H9 (cell line): ENCODE measurements around the gene IGLON5. TPM values are rescaled to one million over a fixed set of nuclear protein-coding genes. Genes with fewer than 3 reads are reported as not detected.

ENCODE experiments used
- DNase-seq: peaks from one replicate; pipeline ENCODE4 v3.0.0-alpha.2; 2017
- H2AFZ ChIP-seq: one replicate; pipeline ENCODE4 v1.6.1; 2013; ENCODE audit warnings: mild to moderate bottlenecking, low read length, control low read depth, moderate library complexity
- H2AK5ac ChIP-seq: 2 replicates; pipeline ENCODE4 v1.6.1; 2013; ENCODE audit warnings: low read length, control low read depth, mixed read lengths; ENCODE audit not compliant: insufficient read length
- H2BK120ac ChIP-seq: one replicate; pipeline ENCODE4 v1.6.1; 2013; ENCODE audit warnings: low read depth, mild to moderate bottlenecking, low read length, control low read depth, inconsistent platforms; ENCODE audit not compliant: poor library complexity, severe bottlenecking
- H2BK12ac ChIP-seq: 2 replicates; pipeline ENCODE4 v1.6.1; 2013; ENCODE audit warnings: low read length, control low read depth, mixed read lengths, low read depth; ENCODE audit not compliant: insufficient read length
- H2BK15ac ChIP-seq: 2 replicates; pipeline ENCODE4 v1.6.1; 2013; ENCODE audit warnings: low read depth, low read length, control low read depth
- H2BK20ac ChIP-seq: one replicate; pipeline ENCODE4 v1.6.1; 2013; ENCODE audit warnings: low read depth, mild to moderate bottlenecking, low read length, control low read depth, inconsistent platforms; ENCODE audit not compliant: poor library complexity, severe bottlenecking
- H2BK5ac ChIP-seq: 2 replicates; pipeline ENCODE4 v1.6.1; 2013; ENCODE audit warnings: low read length, control low read depth, mixed read lengths; ENCODE audit not compliant: insufficient read length
- H3K14ac ChIP-seq: 2 replicates; pipeline ENCODE4 v1.6.1; 2013; ENCODE audit warnings: low read length, control low read depth; ENCODE audit not compliant: insufficient read depth
- H3K18ac ChIP-seq: 2 replicates; pipeline ENCODE4 v1.6.1; 2013; ENCODE audit warnings: low read depth, mild to moderate bottlenecking, mixed read lengths, low read length, control low read depth; ENCODE audit not compliant: insufficient read length
- H3K23ac ChIP-seq: 2 replicates; pipeline ENCODE4 v1.6.1; 2013; ENCODE audit warnings: low read length, control low read depth, mixed read lengths, low read depth; ENCODE audit not compliant: insufficient read length
- H3K23me2 ChIP-seq: 2 replicates; pipeline ENCODE4 v1.6.1; 2013; ENCODE audit warnings: low read depth, mild to moderate bottlenecking, mixed read lengths, low read length, control low read depth; ENCODE audit not compliant: insufficient read length, poor library complexity, severe bottlenecking
- H3K27ac ChIP-seq: 2 replicates; pipeline ENCODE4 v1.5.1; 2013; ENCODE audit warnings: low read length, control low read depth, mixed read lengths, low read depth; ENCODE audit not compliant: insufficient read length
- H3K27me3 ChIP-seq: 2 replicates; pipeline ENCODE4 v1.6.1; 2013; ENCODE audit warnings: low read length, control low read depth, inconsistent platforms; ENCODE audit not compliant: insufficient read depth
- H3K4ac ChIP-seq: 2 replicates; pipeline ENCODE4 v1.6.1; 2013; ENCODE audit warnings: low read depth, mild to moderate bottlenecking, control low read depth, inconsistent platforms, low read length, moderate library complexity
- H3K4me1 ChIP-seq: 2 replicates; pipeline ENCODE4 v1.6.1; 2013; ENCODE audit warnings: low read length, control low read depth, inconsistent platforms; ENCODE audit not compliant: insufficient read depth
- H3K4me2 ChIP-seq: 2 replicates; pipeline ENCODE4 v1.6.1; 2013; ENCODE audit warnings: low read length, control low read depth, mixed read lengths; ENCODE audit not compliant: insufficient read length, insufficient read depth
- H3K56ac ChIP-seq: 2 replicates; pipeline ENCODE4 v1.6.1; 2013; ENCODE audit warnings: low read depth, mild to moderate bottlenecking, mixed read lengths, low read length, control low read depth; ENCODE audit not compliant: insufficient read length
- H3K79me1 ChIP-seq: 2 replicates; pipeline ENCODE4 v1.6.1; 2013; ENCODE audit warnings: low read depth, mild to moderate bottlenecking, moderate library complexity, low read length, control low read depth, inconsistent platforms; ENCODE audit not compliant: insufficient read depth, poor library complexity, severe bottlenecking
- H3K79me2 ChIP-seq: 2 replicates; pipeline ENCODE4 v1.6.1; 2013; ENCODE audit warnings: low read length, control low read depth, inconsistent platforms; ENCODE audit not compliant: insufficient read depth
- H3K9ac ChIP-seq: 2 replicates; pipeline ENCODE4 v1.6.1; 2013; ENCODE audit warnings: low read length, control low read depth, mixed read lengths; ENCODE audit not compliant: insufficient read length; ENCODE audit errors: extremely low read depth
- H3K9me3 ChIP-seq: one replicate; pipeline ENCODE4 v1.6.1; 2013; ENCODE audit warnings: low read depth, low read length, inconsistent platforms; ENCODE audit not compliant: control insufficient read depth
- H3T11ph ChIP-seq: one replicate; pipeline ENCODE4 v1.6.1; 2013; ENCODE audit warnings: mild to moderate bottlenecking, low read length, control low read depth, inconsistent platforms
- H4K20me1 ChIP-seq: one replicate; pipeline ENCODE4 v1.6.1; 2013; ENCODE audit not compliant: control insufficient read depth, insufficient read length, insufficient read depth
- H4K5ac ChIP-seq: 2 replicates; pipeline ENCODE4 v1.6.1; 2013; ENCODE audit warnings: low read depth, mild to moderate bottlenecking, mixed read lengths, low read length, control low read depth; ENCODE audit not compliant: insufficient read length
- H4K8ac ChIP-seq: replicated peaks from 2 replicates; pipeline ENCODE4 v1.6.1; 2013; ENCODE audit warnings: low read length, control low read depth, mixed read lengths, low read depth; ENCODE audit not compliant: insufficient read length
- H4K91ac ChIP-seq: 2 replicates; pipeline ENCODE4 v1.6.1; 2013; ENCODE audit warnings: low read depth, mild to moderate bottlenecking, moderate library complexity, mixed read lengths, low read length, control low read depth; ENCODE audit not compliant: insufficient read length
- H3K27ac Mint-ChIP-seq, 3 experiments: 2 replicates in 2 of 3; 3 replicates in 1 of 3; pipeline ENCODE4 v1.8.0; 2020 to 2021; ENCODE audit warnings: mixed read lengths in 3 of 3, mild to moderate bottlenecking in 1 of 3, moderate library complexity in 1 of 3
- H3K27me3 Mint-ChIP-seq: 2 replicates; pipeline ENCODE4 v1.8.0; 2021; ENCODE audit warnings: low read depth, mild to moderate bottlenecking, moderate library complexity, mixed read lengths
- H3K36me3 Mint-ChIP-seq, 3 experiments: 2 replicates in 2 of 3; 3 replicates in 1 of 3; pipeline ENCODE4 v1.8.0; 2020 to 2021; ENCODE audit warnings: low read depth in 3 of 3, mixed read lengths in 3 of 3; ENCODE audit not compliant: insufficient read depth in 1 of 3
- H3K4me1 Mint-ChIP-seq, 2 experiments: 2 replicates each; pipeline ENCODE4 v1.8.0; 2020; ENCODE audit warnings: mixed read lengths in 2 of 2
- H3K4me3 Mint-ChIP-seq, 2 experiments: 2 replicates in 1 of 2; 3 replicates in 1 of 2; pipeline ENCODE4 v1.8.0; 2020 to 2021; ENCODE audit warnings: mild to moderate bottlenecking in 2 of 2, mixed read lengths in 2 of 2, moderate library complexity in 1 of 2
- H3K9me3 Mint-ChIP-seq, 2 experiments: 2 replicates in 1 of 2; 3 replicates in 1 of 2; pipeline ENCODE4 v1.8.0; 2020; ENCODE audit warnings: mild to moderate bottlenecking in 2 of 2, mixed read lengths in 2 of 2, moderate library complexity in 1 of 2
- CTCF ChIP-seq: fragments of 200-600 bp; sonication (generic); conservative IDR thresholded peaks from 3 replicates; pipeline ENCODE4 v1.8.0; 2021; ENCODE audit warnings: antibody characterized with exemption, mild to moderate bottlenecking
- WGBS: extraction: QIAGEN DNeasy Blood & Tissue Kit; methylation state at CpG from one replicate; pipeline ENCODE4 v1.1.7; 2013; ENCODE audit warnings: missing lambda C conversion rate, low lambda C conversion rate, mixed read lengths; ENCODE audit not compliant: insufficient read length; ENCODE audit errors: extremely low coverage; 5-methylcytosine and 5-hydroxymethylcytosine counted together
- total RNA-seq: library from RNA; stranded (reverse); gene quantifications from 2 replicates; pipeline ENCODE4 v1.2.1, GENCODE V29; 2021

Gene IGLON5
- total RNA-seq, 1 experiment from 2014 or later, result 41.4 TPM

- Histone ChIP-seq H3K27ac (no peak overlapping the region), H3K23me2 (no peaks in the 10 kb centered on the region), H3K4me2 (no peak overlapping the region), H3K27me3 (no peaks in the 10 kb centered on the region), H4K5ac (no peak overlapping the region), H2AFZ (no peak overlapping the region), H2BK120ac (no peak overlapping the region), H3K4me1 (no peaks in the 10 kb centered on the region), H2BK20ac (no peak overlapping the region), H3K9ac (no peak overlapping the region), H2BK5ac (no peak overlapping the region), H2BK12ac (no peak overlapping the region), H2BK15ac (no peak overlapping the region), H4K91ac (no peak overlapping the region), H3K23ac (no peak overlapping the region), H3K79me2 (no peaks in the 10 kb centered on the region), H3K18ac (no peak overlapping the region), H3K79me1 (no peaks in the 10 kb centered on the region), H3K4ac (no peak overlapping the region), H4K8ac (no peak overlapping the region), H4K20me1 (no peaks in the 10 kb centered on the region), H3T11ph (no peak overlapping the region), H3K9me3 (no peaks in the 10 kb centered on the region), H3K14ac (no peak overlapping the region), H2AK5ac (no peak overlapping the region), H3K56ac (no peak overlapping the region)
- no peaks in the 10 kb centered on the region for H3K36me3 Mint-ChIP-seq
- DNase-seq, result peak; percentile 13
- peaks cover 18% of the 10 kb centered on the region for H3K27me3 Mint-ChIP-seq
- H3K9me3 Mint-ChIP-seq, result peaks cover 0 to 36% of the 10 kb centered on the region in 2 experiments; a peak in 4 of 5 replicates
- H3K4me1 Mint-ChIP-seq, result no peaks in the 10 kb centered on the region
- no CpG with 5 or more reads among the region's 4 CpGs for WGBS
- no peak overlapping the region for H3K4me3 Mint-ChIP-seq
- TF ChIP-seq CTCF, result no peak
- no peak overlapping the region for H3K27ac Mint-ChIP-seq
Observed at GRCh38 chr19:51282335-51282734, 29.1 kb upstream of the IGLON5 start.
